B cell (primary cell): ENCODE data around the gene NUDT1. TPM values are rescaled to one million over a fixed set of nuclear protein-coding genes. Genes with fewer than 3 reads are reported as not detected.

ENCODE experiments used
- ATAC-seq: fragments of 200-7000 bp; cut with Tn5 transposase; one replicate; pipeline ENCODE4 v1.10.0; 2021; ENCODE audit warnings: low read depth, mild to moderate bottlenecking, moderate number of reproducible peaks, moderate library complexity
- CTCF ChIA-PET: fragments of 350-600 bp; sonication (Branson Sonifier 250); formaldehyde crosslinking; loops from one replicate; lab custom pipeline; 2021; ENCODE audit warnings: antibody characterized with exemption, inconsistent platforms; lab: Charles Lee
- POLR2A ChIA-PET: fragments of 350-600 bp; sonication (Branson Sonifier 250); formaldehyde crosslinking; loops from one replicate; lab custom pipeline; 2021; ENCODE audit warnings: antibody characterized with exemption; lab: Charles Lee
- DNase-seq: peaks from one replicate; pipeline ENCODE4 v3.0.0; 2013
- H2AFZ ChIP-seq: 2 replicates; pipeline ENCODE4 v1.6.1; 2012; ENCODE audit warnings: mild to moderate bottlenecking, low read depth, low read length; ENCODE audit not compliant: insufficient read depth, poor library complexity, severe bottlenecking
- H3K27ac ChIP-seq, 2 donors: 1 replicate in 1 of 2; 2 replicates in 1 of 2; pipeline ENCODE4 v1.5.1; 2012 to 2013; ENCODE audit warnings: low read length in 2 of 2, mild to moderate bottlenecking in 2 of 2, moderate library complexity in 1 of 2
- H3K27me3 ChIP-seq, 4 experiments: fragments of 200-600 bp in 1 of 4; sonication (generic) in 1 of 4; replicated peaks in 1 of 4; 1 replicate in 2 of 4; 2 replicates in 2 of 4; pipeline versions ENCODE4 v1.6.1 to v1.7.0; 2013 to 2016; ENCODE audit warnings: low read length in 3 of 4, mild to moderate bottlenecking in 2 of 4, mixed read lengths in 1 of 4, moderate library complexity in 1 of 4; ENCODE audit not compliant: insufficient read depth in 4 of 4, control insufficient read depth in 3 of 4; ENCODE audit errors: control extremely low read depth in 1 of 4
- H3K36me3 ChIP-seq, 2 experiments: replicated peaks in 1 of 2; 1 replicate in 1 of 2; 2 replicates in 1 of 2; pipeline versions ENCODE4 v1.6.1 to v1.7.1; 2013; ENCODE audit warnings: low read length in 1 of 2; ENCODE audit not compliant: insufficient read depth in 2 of 2, control insufficient read depth in 1 of 2; ENCODE audit errors: control extremely low read depth in 1 of 2, extremely low read depth in 1 of 2
- H3K4me1 ChIP-seq, 2 donors: fragments of 200-600 bp in 1 of 2; sonication (generic) in 1 of 2; 1 replicate in 1 of 2; 2 replicates in 1 of 2; pipeline versions ENCODE4 v1.5.1 to v1.6.1; 2013 to 2017; ENCODE audit warnings: low read length in 2 of 2; ENCODE audit not compliant: control insufficient read depth in 2 of 2, insufficient read depth in 2 of 2
- H3K4me2 ChIP-seq: replicated peaks from 2 replicates; pipeline ENCODE3; 2012; ENCODE audit warnings: mild to moderate bottlenecking, low read depth, low read length; ENCODE audit not compliant: poor library complexity, severe bottlenecking
- H3K4me3 ChIP-seq, 5 experiments: fragments of 200-600 bp in 1 of 5; sonication (generic) in 1 of 5; 1 replicate in 3 of 5; 2 replicates in 2 of 5; pipeline versions ENCODE4 v1.5.1 to v1.7.0; 2011 to 2016; ENCODE audit warnings: low read length in 4 of 5, mild to moderate bottlenecking in 4 of 5, low read depth in 2 of 5, control low read depth in 1 of 5, moderate library complexity in 1 of 5; ENCODE audit not compliant: insufficient read depth in 1 of 5; ENCODE audit errors: control extremely low read depth in 1 of 5, extremely low read depth in 1 of 5
- H3K79me2 ChIP-seq: fragments of 200-600 bp; sonication (generic); one replicate; pipeline ENCODE4 v1.6.0; 2016; ENCODE audit warnings: low read length; ENCODE audit not compliant: control insufficient read depth, insufficient read depth
- H3K9ac ChIP-seq: fragments of 200-600 bp; sonication (generic); 2 replicates; pipeline ENCODE4 v1.6.1; 2017; ENCODE audit warnings: mild to moderate bottlenecking, low read length, moderate library complexity
- H3K9me3 ChIP-seq, 3 donors: one replicate each; pipeline versions ENCODE4 v1.6.1 to v1.7.1; 2013; ENCODE audit warnings: low read length in 2 of 3; ENCODE audit not compliant: control insufficient read depth in 2 of 3, insufficient read depth in 1 of 3; ENCODE audit errors: control extremely low read depth in 1 of 3
- H4K20me1 ChIP-seq: 2 replicates; pipeline ENCODE4 v1.6.0; 2012; ENCODE audit warnings: mild to moderate bottlenecking, low read length; ENCODE audit not compliant: insufficient read depth, control insufficient read depth, poor library complexity, severe bottlenecking
- H3K27ac Mint-ChIP-seq: one replicate; pipeline ENCODE4 v1.8.0; 2021; ENCODE audit warnings: mixed read lengths
- H3K27me3 Mint-ChIP-seq: one replicate; pipeline ENCODE4 v1.8.0; 2021; ENCODE audit warnings: mixed read lengths
- H3K4me1 Mint-ChIP-seq: one replicate; pipeline ENCODE4 v1.8.0; 2021; ENCODE audit warnings: mixed read lengths
- H3K4me3 Mint-ChIP-seq: one replicate; pipeline ENCODE4 v1.8.0; 2021; ENCODE audit warnings: mixed read lengths
- H3K9me3 Mint-ChIP-seq: one replicate; pipeline ENCODE4 v1.8.0; 2022; ENCODE audit warnings: mixed read lengths; ENCODE audit not compliant: insufficient read depth
- CTCF ChIP-seq: fragments of 200-600 bp; IDR thresholded peaks from one replicate; pipeline ENCODE4 v1.8.0; 2022; ENCODE audit warnings: antibody characterized with exemption, mild to moderate bottlenecking
- EZH2 ChIP-seq: IDR thresholded peaks from 2 replicates; pipeline ENCODE4 v1.6.1; 2012; ENCODE audit warnings: borderline replicate concordance, low read depth, mild to moderate bottlenecking, moderate library complexity, low read length; ENCODE audit not compliant: insufficient read depth, poor library complexity, severe bottlenecking
- WGBS: methylation state at CpG from one replicate; pipeline ENCODE4 v1.1.5; 2013; ENCODE audit warnings: missing lambda C conversion rate; ENCODE audit not compliant: insufficient coverage; 5-methylcytosine and 5-hydroxymethylcytosine counted together
- intact Hi-C: fragments of 100-400 bp; cut with micrococcal nuclease; formaldehyde crosslinking; loops from one replicate; pipeline ENCODE4 v1.10.0; 2022
- polyA plus RNA-seq: library from polyadenylated mRNA; depleted of rRNA; stranded (reverse); fragments of >200 nt; gene quantifications from 2 replicates; pipeline ENCODE4 v1.2.3, GENCODE V29; 2012
- total RNA-seq, 2 donors: library from RNA; stranded (reverse); fragments of 120-200 nt in 1 of 2; gene quantifications; 1 replicate in 1 of 2; 2 replicates in 1 of 2; pipeline versions ENCODE4 v1.2.3 to v1.2.4, GENCODE V29; 2013 to 2022

Gene NUDT1
- total and polyA plus RNA-seq, 2 donors (not counting 1 experiment from before 2014, with no cell fraction given) = 21.1 to 22.9 TPM

- intact Hi-C loops = no loop called here
- ChIA-PET POLR2A (interaction anchor here (0.6 to 1.0 kb wide), 2 partner anchors 19 to 37 kb away, joined by 3 to 4 read pairs; no protein-coding TSS in a partner anchor), CTCF (no interaction called here)
- no peaks in the 10 kb centered on the region for H3K9me3 Mint-ChIP-seq
- Histone ChIP-seq H3K79me2 (peaks cover 35% of the 10 kb centered on the region), H4K20me1 (peaks cover 13% of the 10 kb centered on the region), H3K9me3 (peaks cover 0 to 3% (median 0%) of the 10 kb centered on the region in 3 donors), H3K4me2 (no peak overlapping the region), H3K4me1 (no peaks in the 10 kb centered on the region), H3K36me3 (peaks cover 0 to 65% of the 10 kb centered on the region in 2 experiments), H3K27me3 (no peaks in the 10 kb centered on the region), H3K27ac (no peak overlapping the region), H2AFZ (no peak overlapping the region), H3K9ac (no peak overlapping the region), H3K4me3 (no peak overlapping the region)
- H3K4me1 Mint-ChIP-seq = peaks cover 6% of the 10 kb centered on the region
- no peak for TF ChIP-seq EZH2
- no peak for TF ChIP-seq CTCF
- no peak for ATAC-seq
- 97% methylated on average over 7 of the region's 7 CpGs for WGBS
- no peak overlapping the region for H3K4me3 Mint-ChIP-seq
- DNase-seq = no peak
- no peaks in the 10 kb centered on the region for H3K27me3 Mint-ChIP-seq
- H3K27ac Mint-ChIP-seq = no peak overlapping the region
These were observed 32.6 kb downstream of the NUDT1 start for GRCh38 chr7:2274666-2275065.

GRCh38 chr7:2275101-2275500, 33.1 kb downstream of the NUDT1 start:
- no peak overlapping the region for H3K9ac ChIP-seq
- peaks cover 0 to 61% of the 10 kb centered on the region in 2 experiments for H3K36me3 ChIP-seq
- DNase-seq (no peak), ATAC-seq (no peak)
- H2AFZ ChIP-seq = no peak overlapping the region
- H3K4me2 ChIP-seq = no peak overlapping the region
- intact Hi-C loops = no loop called here
- Mint-ChIP-seq H3K27me3 (no peaks in the 10 kb centered on the region), H3K9me3 (no peaks in the 10 kb centered on the region), H3K27ac (no peak overlapping the region), H3K4me3 (no peak overlapping the region), H3K4me1 (peaks cover 11% of the 10 kb centered on the region)
- no peak overlapping the region for H3K4me3 ChIP-seq
- ChIA-PET CTCF (no interaction called here), POLR2A (interaction anchor here (0.6 kb wide), 2 partner anchors 24 to 36 kb away, joined by 3 to 4 read pairs; no protein-coding TSS in a partner anchor)
- no peak for TF ChIP-seq CTCF
- no peak for TF ChIP-seq EZH2
- H3K27ac ChIP-seq = no peak overlapping the region
- no peaks in the 10 kb centered on the region for H3K4me1 ChIP-seq
- no peaks in the 10 kb centered on the region for H3K27me3 ChIP-seq
- H4K20me1 ChIP-seq = peaks cover 17% of the 10 kb centered on the region
- over 99% methylated on average over 12 of the region's 18 CpGs for WGBS
- H3K79me2 ChIP-seq = peaks cover 35% of the 10 kb centered on the region
- H3K9me3 ChIP-seq = peaks cover 0 to 3% (median 0%) of the 10 kb centered on the region in 3 donors
